Measurements from ENCODE around the gene FAM174C.

FAM174C gene

DNA sequence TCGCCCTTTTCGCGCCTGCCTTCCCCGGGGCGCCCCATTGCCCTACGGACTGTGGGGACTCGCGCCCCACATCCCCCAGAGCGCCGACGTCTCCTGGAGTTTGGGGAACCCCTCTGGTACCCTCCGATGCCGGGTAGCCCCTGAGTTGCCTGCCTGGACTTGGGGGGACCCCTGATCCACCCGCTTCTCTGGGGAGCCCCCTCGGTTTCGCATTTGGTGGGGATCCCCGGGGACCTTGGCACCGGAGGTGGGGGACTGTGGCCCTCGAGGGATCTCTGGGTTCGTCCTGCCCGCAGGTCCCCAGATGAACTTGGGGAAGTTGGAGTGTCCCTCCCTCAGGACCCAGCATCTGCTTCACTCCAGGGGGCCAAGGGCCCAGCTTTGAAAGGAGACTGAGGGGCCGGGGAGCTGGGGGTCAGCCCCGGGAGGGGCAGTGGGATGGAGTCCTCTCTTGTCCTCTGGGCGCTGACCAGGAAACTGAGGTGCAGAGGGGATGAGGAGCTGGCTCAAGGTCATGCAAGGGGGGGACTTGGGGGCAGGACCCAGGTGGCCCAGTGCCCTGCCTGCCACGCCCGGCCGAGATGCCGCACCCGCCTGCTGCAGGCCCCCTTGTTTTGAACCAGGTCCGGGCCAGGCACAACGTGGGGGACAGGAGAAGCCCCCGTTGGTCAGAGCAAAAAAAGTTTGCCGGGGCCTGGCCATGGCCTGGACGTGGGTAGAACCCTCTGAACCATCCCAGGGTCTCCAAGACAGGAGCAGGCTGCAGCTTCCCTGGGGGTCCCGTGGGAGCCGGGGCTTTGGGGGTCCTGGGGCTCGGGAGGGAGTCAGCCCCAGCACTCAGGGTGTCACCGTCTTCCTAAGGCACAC is 11.4 kb downstream of the FAM174C start:
- peak overlapping the region; percentile 74 for H3K27ac ChIP-seq

DNA sequence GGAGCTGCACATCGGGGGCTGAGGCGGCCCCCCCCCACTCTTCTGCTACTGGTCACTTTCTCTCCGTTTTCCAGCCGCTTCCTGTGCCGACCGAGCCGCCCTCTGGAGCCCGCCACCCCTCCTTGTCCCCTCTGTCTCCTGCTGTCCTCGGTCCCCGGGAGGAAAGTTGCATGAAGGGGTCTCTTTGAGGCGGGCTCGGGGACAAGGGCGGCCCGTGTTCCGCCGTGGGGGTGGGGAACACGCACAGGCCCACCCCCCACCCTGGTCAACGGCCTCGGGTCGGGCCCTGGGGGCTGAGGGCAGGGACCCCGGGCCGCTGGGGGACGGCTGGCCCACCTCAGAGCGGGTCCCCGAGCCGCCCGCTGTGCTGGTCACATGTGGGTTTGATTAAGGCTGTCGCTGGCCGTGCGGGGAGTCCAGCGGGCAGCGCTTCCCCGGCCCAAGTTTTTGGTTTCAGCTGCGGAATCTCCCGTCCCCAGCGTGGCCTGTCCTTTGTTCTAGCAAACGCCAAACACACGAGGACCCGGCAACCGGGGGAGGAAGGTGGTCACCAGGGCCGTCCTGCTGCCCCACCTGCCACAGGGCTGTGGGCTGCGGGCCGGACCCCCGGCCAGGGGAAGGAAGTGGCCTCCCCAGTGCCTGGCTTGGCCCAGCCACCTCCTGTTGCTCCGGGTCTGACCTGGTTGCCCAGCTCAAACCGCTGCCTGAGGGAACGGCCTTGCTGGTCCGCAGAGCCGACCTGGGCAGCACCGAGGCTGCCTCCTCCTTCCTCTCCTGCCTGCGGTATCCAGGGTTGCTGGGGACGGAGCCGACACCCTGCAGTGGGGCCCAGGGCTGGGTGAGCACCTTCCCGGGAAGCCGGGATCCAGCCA is 12.3 kb downstream of the FAM174C start:
- no peak overlapping the region for H3K27ac ChIP-seq
- TF ChIP-seq ZFX (IDR thresholded peaks at IDR 0.05; ENCODE audit: borderline replicate concordance): no peak
- TF ChIP-seq, protein P1, sequence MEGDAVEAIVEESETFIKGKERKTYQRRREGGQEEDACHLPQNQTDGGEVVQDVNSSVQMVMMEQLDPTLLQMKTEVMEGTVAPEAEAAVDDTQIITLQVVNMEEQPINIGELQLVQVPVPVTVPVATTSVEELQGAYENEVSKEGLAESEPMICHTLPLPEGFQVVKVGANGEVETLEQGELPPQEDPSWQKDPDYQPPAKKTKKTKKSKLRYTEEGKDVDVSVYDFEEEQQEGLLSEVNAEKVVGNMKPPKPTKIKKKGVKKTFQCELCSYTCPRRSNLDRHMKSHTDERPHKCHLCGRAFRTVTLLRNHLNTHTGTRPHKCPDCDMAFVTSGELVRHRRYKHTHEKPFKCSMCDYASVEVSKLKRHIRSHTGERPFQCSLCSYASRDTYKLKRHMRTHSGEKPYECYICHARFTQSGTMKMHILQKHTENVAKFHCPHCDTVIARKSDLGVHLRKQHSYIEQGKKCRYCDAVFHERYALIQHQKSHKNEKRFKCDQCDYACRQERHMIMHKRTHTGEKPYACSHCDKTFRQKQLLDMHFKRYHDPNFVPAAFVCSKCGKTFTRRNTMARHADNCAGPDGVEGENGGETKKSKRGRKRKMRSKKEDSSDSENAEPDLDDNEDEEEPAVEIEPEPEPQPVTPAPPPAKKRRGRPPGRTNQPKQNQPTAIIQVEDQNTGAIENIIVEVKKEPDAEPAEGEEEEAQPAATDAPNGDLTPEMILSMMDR (IDR thresholded peaks at IDR 0.05): no peak

More for the DNA sequence above, 11.4 kb downstream of the FAM174C start:
- TF ChIP-seq, protein P1 (IDR thresholded peaks at IDR 0.05): no peak
- TF ChIP-seq ZFX (IDR thresholded peaks at IDR 0.05; ENCODE audit: borderline replicate concordance): no peak

DNA sequence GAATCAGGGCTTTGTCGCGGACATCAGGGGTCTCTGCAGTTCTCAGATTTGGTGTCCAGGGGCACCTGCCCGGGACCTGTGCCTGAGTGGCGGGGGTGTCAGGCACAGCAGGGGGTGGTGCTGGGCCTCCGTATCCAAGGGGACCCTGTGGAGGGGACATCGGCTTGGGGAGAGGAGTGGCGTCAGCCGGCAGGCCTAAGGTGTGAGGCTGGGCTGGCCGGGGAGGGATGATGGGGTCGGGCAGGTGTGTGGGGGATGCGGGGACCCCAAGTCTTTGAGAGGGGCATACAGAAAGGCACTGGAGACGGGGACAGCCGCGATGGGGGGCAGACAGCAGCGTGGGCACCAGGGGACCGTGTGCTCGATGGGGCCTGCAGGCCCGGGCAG is 12.9 kb downstream of the FAM174C start:
- no peak overlapping the region for H3K27ac ChIP-seq
- no peak for TF ChIP-seq ZFX (IDR thresholded peaks at IDR 0.05; ENCODE audit: borderline replicate concordance)
- TF ChIP-seq, protein P1 (IDR thresholded peaks at IDR 0.05): no peak

DNA sequence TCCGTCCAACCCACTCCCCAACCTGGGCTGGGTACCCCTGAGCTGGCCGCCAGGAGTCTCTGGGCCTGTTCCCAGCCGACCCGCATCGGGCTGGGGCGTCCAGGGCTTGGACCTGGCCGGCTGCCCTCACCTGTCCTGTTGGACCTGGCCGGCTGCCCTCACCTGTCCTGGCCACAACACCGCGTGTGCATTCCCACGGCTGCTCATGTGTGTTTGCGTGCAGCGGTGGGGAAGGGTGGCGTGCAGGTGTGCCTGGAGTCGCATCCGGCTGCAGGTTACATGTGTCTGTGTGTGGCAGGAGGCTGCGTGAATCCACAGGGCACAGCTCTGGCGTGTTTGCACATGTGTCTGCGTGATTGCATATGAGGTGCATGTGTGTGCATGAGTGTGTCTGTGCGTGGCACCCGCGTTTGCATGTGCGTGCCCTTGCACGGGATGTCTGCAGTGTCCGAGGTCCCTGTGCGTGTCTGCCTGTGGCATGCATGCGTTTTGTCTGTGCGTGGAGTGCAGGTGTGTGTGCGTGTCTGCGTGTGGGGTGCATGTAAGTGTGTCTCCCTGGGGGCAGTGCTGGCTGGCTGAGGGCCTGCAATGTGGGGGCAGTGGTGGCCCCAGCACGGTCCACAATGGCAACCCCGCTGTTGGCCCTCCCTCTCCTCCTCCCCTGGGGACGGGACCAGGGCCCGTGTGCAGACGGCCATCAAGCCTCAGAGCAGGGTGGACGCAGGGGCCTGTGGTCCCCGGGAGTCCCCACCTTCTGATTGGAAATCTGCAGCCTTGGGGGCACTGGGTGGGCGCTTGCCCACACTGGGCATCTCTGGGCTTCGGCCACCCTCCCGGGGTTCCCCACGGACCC is 13.7 kb downstream of the FAM174C start:
- no peak overlapping the region for H3K27ac ChIP-seq
- TF ChIP-seq, protein P1 (IDR thresholded peaks at IDR 0.05): no peak
- no peak for TF ChIP-seq ZFX (IDR thresholded peaks at IDR 0.05; ENCODE audit: borderline replicate concordance)

DNA sequence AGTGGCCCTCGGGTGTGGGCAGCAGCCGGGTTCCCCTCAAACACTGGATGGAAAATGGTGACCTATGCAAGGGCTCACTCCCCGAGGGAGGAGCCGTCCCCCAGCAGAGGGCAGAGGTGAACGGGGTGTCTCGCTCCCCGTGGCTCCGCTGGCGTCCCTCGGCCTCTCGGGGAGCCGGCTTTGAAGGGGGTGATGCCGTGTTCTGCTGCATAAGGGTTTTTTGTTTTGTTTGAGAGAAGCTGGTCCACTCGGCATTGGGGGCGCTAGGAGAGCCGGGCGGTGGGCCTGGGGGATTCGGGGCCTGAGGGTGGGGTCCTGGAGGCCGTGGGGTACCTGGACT is 14.3 kb downstream of the FAM174C start:
- H3K27ac ChIP-seq: no peak overlapping the region
- TF ChIP-seq ZFX (IDR thresholded peaks at IDR 0.05; ENCODE audit: borderline replicate concordance): no peak
- TF ChIP-seq, protein P1 (IDR thresholded peaks at IDR 0.05): no peak

DNA sequence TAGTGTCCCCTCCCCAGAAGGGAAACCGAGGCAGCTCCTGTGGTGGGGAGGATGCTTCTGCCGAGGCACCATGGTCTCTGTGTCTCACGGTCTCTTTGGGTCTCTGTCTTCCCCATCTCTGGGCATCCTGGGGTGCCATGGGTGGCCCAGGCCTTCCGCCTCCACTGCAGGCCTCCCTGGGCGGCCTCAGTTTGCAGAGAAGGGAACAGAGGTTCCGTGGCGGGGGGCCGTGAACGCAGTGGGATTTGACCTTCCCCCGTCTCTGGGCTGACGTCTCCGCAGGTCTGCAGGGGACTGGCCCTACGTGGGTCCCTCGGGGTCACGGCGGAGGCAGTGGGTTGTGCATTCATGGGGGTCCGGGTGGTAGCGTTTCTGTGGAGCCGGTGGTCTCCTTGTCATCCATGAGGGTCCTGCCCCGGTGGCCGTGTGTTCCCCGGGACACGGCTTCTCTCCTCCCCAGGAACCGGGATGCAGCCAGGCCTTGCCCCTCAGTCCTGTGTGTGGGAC is 14.9 kb downstream of the FAM174C start:
- no peak for TF ChIP-seq ZFX (IDR thresholded peaks at IDR 0.05; ENCODE audit: borderline replicate concordance)
- TF ChIP-seq, protein P1 (IDR thresholded peaks at IDR 0.05): no peak
- no peak overlapping the region for H3K27ac ChIP-seq
